ENCODE data around the gene PTPMT1. TPM values are rescaled to one million over a fixed set of nuclear protein-coding genes. Genes with fewer than 3 reads are reported as not detected.

PTPMT1 gene
- total and polyA plus RNA-seq, 9 donors, result 33.8 to 103 (median 39.6) TPM

DNA sequence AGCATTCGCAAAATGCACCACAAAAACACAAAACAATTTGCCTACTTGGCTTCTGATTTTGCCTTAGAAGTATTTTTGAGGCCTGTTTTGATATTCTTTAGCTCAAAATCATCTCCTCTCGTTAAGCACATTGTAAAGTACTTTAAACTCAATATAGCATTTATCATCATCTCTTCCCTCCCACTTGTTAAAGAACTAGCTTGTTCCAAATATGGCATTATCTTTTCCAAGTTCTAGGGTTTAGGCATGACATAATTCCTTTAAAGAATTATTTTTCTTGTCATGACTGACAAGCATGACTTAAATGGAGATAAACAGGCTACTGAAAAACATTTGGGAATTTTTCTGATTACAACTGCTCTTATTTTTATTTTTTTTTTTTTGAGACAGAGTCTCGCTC is 33.7 kb upstream of the PTPMT1 start:
- TF ChIP-seq CTCF (IDR thresholded peaks at IDR 0.05) (no peak), POLR2A (IDR thresholded peaks at IDR 0.05) (no peak), EP300 (IDR thresholded peaks at IDR 0.05) (no peak)
- H3K4me1 ChIP-seq (ENCODE audit: insufficient read depth), result peaks cover 18% of the 10 kb centered on the region
- H3K27me3 ChIP-seq, result no peaks in the 10 kb centered on the region
- no peaks in the 10 kb centered on the region for H3K9me3 ChIP-seq
- H3K4me3 ChIP-seq, result no peak overlapping the region
- no peak for DNase-seq
- H3K36me3 ChIP-seq, result no peaks in the 10 kb centered on the region
- no peak overlapping the region for H3K27ac ChIP-seq
- intact Hi-C loops (cut with DNase I), result no loop called here
- WGBS, 3 donors, result 43 to 52% (median 51%) methylated on average over 3 of the region's 3 CpGs

DNA sequence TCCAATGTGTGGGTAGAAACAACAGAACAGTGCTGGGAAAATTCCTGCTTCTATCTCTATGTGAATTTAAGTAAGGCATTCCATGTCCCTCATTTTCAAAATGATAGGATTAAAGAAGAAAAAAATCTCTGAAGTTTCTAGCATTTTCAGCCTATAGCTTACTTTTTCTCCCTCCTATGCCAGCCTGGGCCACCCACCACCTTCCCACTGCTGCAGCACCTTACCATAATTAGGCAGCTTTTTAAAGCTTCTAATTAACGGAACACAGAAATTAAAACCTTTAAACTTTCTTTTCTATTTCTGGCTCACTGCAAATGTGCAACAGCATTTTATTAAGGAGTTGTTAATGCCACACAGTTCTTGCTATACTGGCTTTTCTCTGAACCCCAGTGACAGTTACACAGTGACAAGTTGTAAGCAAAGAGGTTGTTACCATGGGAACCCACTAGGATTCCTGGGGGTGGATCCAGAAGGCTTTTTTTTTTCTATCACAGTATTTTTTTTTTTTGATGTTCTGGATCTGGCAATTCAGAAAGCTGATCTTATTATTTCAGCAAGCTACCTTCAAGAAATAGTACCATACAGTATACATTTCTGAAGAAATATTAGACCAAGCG is 32.7 kb upstream of the PTPMT1 start:
- Histone ChIP-seq H3K36me3 (no peaks in the 10 kb centered on the region), H3K4me3 (no peak overlapping the region), H3K9me3 (no peaks in the 10 kb centered on the region), H3K4me1 (ENCODE audit: insufficient read depth) (peaks cover 18% of the 10 kb centered on the region), H3K27me3 (no peaks in the 10 kb centered on the region), H3K27ac (no peak overlapping the region)
- TF ChIP-seq CTCF (IDR thresholded peaks at IDR 0.05), result no peak
- no peak for TF ChIP-seq POLR2A (IDR thresholded peaks at IDR 0.05)
- TF ChIP-seq EP300 (IDR thresholded peaks at IDR 0.05), result no peak
- WGBS, 3 donors, result 62 to 67% (median 64%) methylated on average over 2 of the region's 2 CpGs
- DNase-seq, result no peak
- intact Hi-C loops (cut with DNase I), result no loop called here

GRCh38 chr11:47533690-47534151 is 31.7 kb upstream of the PTPMT1 start:
- Histone ChIP-seq H3K4me1 (ENCODE audit: insufficient read depth) (peaks cover 21% of the 10 kb centered on the region), H3K36me3 (no peaks in the 10 kb centered on the region), H3K4me3 (no peak overlapping the region), H3K27ac (no peak overlapping the region), H3K9me3 (no peaks in the 10 kb centered on the region), H3K27me3 (no peaks in the 10 kb centered on the region)
- DNase-seq, result no peak
- TF ChIP-seq EP300 (IDR thresholded peaks at IDR 0.05) (no peak), CTCF (IDR thresholded peaks at IDR 0.05) (no peak), POLR2A (IDR thresholded peaks at IDR 0.05) (no peak)
- WGBS, 3 donors, result 57 to 82% (median 81%) methylated on average over 2 of the region's 2 CpGs
- intact Hi-C loops (cut with DNase I), result no loop called here

- peaks cover 23% of the 10 kb centered on the region for H3K4me1 ChIP-seq (ENCODE audit: insufficient read depth)
- no peak for DNase-seq
- no peaks in the 10 kb centered on the region for H3K9me3 ChIP-seq
- no peaks in the 10 kb centered on the region for H3K36me3 ChIP-seq
- intact Hi-C loops (cut with DNase I), result no loop called here
- WGBS, 3 donors, result 88 to 91% (median 91%) methylated on average over 4 of the region's 4 CpGs
- no peaks in the 10 kb centered on the region for H3K27me3 ChIP-seq
- H3K4me3 ChIP-seq, result no peak overlapping the region
- no peak overlapping the region for H3K27ac ChIP-seq
- TF ChIP-seq EP300 (IDR thresholded peaks at IDR 0.05) (no peak), CTCF (IDR thresholded peaks at IDR 0.05) (no peak), POLR2A (IDR thresholded peaks at IDR 0.05) (no peak)
Measured at GRCh38 chr11:47534704-47535251, 30.6 kb upstream of the PTPMT1 start.

Measured in ovary (tissue), 9 donors.